ENCODE measurements around the gene BPHL.
"Not testable (repeated sequence)": the region's sequence is repeated elsewhere in the genome, so short reads cannot be mapped to it uniquely, and the experiment has no call there.

BPHL gene

DNA sequence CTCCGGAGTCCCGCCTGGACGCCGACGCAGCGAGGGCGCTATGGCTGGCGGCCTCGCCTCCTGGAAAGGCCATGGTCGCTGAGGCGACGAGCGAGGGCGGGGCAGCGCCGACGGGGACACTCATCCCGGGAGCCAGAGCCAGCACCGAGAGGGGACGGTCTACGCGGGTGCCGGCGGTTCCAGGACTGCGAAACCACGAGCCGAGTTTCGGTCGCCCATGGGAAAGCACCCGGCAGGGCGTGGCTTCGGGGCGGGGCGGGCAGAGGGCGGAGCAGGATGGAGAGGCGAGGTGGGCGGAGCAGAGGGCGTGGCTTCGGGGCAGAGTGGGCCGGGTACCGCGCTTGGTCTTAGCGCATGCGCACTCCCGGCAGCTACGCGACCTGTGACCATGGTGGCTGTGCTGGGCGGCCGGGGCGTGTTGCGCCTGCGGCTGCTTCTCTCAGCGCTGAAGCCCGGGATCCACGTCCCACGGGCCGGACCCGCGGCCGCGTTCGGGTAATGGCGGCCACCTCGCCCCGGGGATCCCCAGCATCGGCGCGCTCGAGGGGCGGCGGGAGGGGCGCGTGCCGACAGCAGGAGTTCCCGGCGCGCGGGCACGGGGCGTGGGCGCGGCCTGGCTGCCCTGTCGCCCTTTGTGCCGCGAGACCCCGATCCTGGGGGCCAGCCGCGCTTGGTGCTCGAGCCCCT is at the start of gene BPHL:
TSS of gene BPHL (plus strand) at position 359 of the 687 bp plus-strand sequence. CDS start at position 389, 30 bp downstream.
- DNase-seq (ENCODE audit: low spot score) = peak; percentile 99

GRCh38 chr6:3071568-3071967 is 46.9 kb upstream of the BPHL start:
- no peak for DNase-seq (ENCODE audit: low spot score)

GRCh38 chr6:3072798-3073197 is 45.7 kb upstream of the BPHL start:
- DNase-seq (ENCODE audit: low spot score) = no peak

DNA sequence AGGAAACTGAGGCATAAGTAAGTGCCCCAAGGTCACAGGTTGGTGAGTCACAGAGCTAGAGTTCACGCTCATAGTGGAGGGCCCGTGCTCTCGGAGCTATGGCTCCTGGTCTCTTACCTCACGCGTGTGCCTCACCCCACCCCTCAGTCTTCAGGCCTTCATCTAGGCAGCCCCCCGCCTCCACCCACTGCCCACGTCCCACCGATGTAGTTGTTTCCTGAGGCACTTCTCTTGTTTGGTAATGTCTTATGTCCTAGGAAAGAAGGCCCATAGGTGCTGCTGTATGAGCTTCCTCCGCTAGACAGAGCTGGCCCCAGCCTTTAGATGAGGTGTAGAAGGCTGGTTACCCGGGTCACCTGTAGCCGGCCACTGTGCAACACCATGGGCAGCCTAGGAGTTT is 45.1 kb upstream of the BPHL start:
- no peak for DNase-seq (ENCODE audit: low spot score)

DNA sequence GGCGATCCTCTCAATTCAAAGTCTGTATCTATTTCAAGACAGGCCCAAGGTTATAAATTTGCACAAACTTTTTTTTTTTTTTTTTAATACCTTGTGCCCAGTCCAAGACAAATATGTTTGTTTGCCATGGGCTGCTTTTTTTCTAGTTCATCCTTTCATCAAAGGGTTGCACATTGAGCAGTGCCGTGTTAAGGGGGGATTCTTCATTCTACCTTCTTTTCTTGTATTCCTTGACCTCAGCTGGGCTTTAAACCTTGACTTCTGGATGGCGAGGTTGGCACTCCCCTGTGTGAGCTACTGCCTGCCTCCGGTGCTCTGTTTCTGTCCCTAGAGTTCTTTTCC is 42.8 kb upstream of the BPHL start:
- no peak for DNase-seq (ENCODE audit: low spot score)

- no peak for DNase-seq (ENCODE audit: low spot score)
Observed at GRCh38 chr6:3076320-3076719, 42.2 kb upstream of the BPHL start.

GRCh38 chr6:3077430-3077829 is 41.1 kb upstream of the BPHL start:
- no peak for DNase-seq (ENCODE audit: low spot score)

GRCh38 chr6:3078952-3079351 is 39.6 kb upstream of the BPHL start:
- DNase-seq (ENCODE audit: low spot score) = not testable (repeated sequence)

- no peak for DNase-seq (ENCODE audit: low spot score)
Observed at GRCh38 chr6:3079682-3080081, 38.8 kb upstream of the BPHL start.

GRCh38 chr6:3081960-3082359 is 36.6 kb upstream of the BPHL start:
- no peak for DNase-seq (ENCODE audit: low spot score)

- no peak for DNase-seq (ENCODE audit: low spot score)
Observed at GRCh38 chr6:3085074-3085473, 33.4 kb upstream of the BPHL start.

- DNase-seq (ENCODE audit: low spot score) = no peak
Observed at GRCh38 chr6:3086282-3086946, 32.1 kb upstream of the BPHL start.

- no peak for DNase-seq (ENCODE audit: low spot score)
Observed at GRCh38 chr6:3088446-3088845, 30.1 kb upstream of the BPHL start.

GRCh38 chr6:3088968-3089367 is 29.5 kb upstream of the BPHL start:
- DNase-seq (ENCODE audit: low spot score) = no peak

DNA sequence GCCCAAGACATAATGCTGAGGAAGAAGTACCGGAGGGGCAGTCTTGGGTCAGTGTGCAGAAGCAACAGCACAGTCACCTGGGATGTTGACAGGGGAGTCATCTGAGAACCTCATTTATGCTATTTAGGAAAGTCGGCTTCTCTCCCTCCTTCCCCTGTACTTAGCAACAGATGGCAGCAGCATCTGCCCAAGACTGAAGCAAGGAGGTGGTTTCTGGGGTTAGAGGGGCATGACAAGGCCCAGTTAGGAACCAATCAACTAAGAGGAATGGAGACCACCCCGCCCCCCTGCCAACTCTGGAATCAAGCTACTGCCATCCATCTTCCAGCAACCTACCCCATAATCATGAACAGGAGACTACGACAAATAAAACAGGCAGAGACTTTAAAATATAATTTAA is 28.5 kb upstream of the BPHL start:
- no peak for DNase-seq (ENCODE audit: low spot score)

GRCh38 chr6:3094815-3095214 is 23.7 kb upstream of the BPHL start:
- no peak for DNase-seq (ENCODE audit: low spot score)

GRCh38 chr6:3102875-3103274 is 15.6 kb upstream of the BPHL start:
- no peak for DNase-seq (ENCODE audit: low spot score)

DNA sequence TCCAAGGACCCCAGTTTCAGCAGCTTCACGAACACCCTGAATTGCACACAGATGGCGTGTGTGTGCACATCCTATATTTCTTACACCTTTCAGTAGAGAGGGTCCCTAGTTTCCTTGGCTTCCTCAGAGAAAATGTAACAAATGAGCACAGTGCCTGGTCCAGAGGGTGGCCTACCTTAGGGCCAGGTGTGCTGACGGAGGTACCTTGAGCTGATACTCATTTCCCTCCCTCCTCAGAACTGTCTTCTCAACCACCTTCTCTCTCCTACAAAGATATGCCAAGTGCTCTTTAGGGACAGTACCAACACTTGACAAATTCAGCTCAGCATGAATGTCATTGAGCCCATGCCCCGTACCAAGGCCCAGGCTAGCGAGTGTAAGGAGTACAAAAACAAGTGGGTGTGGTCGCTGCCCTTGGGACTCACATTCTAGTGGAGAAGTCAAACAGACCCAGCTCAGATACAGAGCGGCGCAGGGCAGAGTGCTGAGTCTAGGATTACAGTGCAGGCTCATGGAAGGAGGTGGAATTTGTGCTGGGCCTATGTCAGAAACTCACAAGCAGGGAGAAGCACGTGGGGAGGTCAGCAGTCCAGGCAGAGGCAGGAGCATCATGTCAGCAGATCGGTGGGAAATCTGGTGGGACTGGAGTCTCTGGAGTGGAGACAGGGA is 9.6 kb upstream of the BPHL start:
- DNase-seq (ENCODE audit: low spot score) = no peak

- no peak for DNase-seq (ENCODE audit: low spot score)
Observed at GRCh38 chr6:3109761-3110160, 8.8 kb upstream of the BPHL start.

DNA sequence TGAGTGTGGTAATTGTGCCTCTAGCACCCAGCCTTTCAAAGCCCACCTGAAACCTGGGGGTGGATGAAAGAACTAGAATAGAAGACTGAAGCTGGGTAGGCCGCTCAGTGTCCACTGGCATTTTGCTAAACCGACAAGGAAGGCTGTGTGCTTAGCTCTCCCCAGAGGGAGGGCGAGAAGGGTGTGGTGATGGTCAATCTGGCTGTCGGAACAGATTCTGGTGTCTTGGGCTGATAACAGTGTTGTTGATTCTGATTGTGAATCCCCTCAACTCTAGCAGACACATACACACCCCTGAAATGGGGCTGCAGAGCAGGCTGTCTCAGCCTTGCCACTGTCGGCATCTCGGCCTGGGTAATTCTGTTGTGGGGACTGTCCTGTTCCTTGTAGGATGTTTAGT is 4.1 kb upstream of the BPHL start:
- no peak for DNase-seq (ENCODE audit: low spot score)

- no peak for DNase-seq (ENCODE audit: low spot score)
Observed at GRCh38 chr6:3117912-3118352, 579 bp upstream of the BPHL start.

DNA sequence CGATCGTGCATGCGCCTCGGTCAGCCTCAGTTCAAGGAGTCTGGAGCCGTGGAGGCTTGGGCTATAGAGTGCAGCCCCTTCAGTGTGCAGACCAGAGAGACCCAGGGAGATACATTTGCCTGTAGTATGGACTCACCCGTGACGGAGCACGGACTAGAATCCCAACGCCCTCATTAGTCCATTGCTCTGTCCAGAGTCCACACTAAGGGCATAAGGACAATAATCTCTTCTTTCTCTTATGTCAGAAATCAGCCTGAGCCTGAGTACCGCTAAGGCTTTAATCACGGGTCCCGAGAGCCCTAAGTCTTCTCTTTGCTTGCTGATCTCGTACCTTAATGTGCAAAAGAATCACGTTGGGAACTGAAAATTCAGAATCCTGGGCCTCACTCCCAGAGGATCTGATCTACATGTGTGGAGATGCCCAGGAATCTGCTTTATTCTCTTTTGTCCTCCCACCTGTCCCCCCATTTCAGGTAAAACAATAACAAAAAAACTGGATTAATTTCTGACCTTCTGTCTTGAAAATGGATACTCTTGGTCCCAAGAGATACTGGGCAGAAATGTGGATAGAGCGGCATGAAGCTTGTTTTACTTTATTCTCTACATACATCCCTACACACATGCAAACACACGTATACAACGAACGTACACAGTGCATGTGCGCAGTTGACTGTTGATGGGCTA is 671 bp downstream of the BPHL start:
- DNase-seq (ENCODE audit: low spot score) = peak; percentile 59

DNA sequence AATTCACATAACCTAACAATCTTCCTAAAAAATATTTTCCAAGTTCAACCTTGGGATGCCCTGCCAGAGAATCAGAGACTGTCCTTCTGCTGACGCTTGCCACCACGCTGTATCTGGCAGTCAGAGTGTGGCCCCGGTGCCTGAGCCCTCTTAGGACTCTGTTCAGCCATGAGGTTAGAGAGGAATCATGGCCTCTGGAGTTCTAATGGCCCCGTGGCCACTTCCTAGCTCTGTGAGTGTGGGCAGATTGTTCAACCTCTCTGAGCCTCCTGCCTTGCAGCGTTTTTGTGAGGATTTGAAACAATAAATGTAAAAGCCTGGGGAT is 2.2 kb downstream of the BPHL start:
- no peak for DNase-seq (ENCODE audit: low spot score)

Data from hepatic stellate cell (primary cell).